Activated CD8-positive, alpha-beta T cell treated with anti-CD3 and anti-CD28 coated beads, Interleukin-2, amount 10 ng/mL, durations not matched to agents 7 days and 5 days (primary cell): ENCODE data around the gene LRBA. TPM values are rescaled to one million over a fixed set of nuclear protein-coding genes. Genes with fewer than 3 reads are reported as not detected.

ENCODE experiments used
- ATAC-seq: fragments of 150-1000 bp; cut with Tn5 transposase; one replicate; pipeline ENCODE4 v1.10.0; 2021; ENCODE audit warnings: moderate library complexity
- CTCF ChIA-PET: fragments of 350-600 bp; sonication (Branson Sonifier 250); formaldehyde crosslinking; loops from one replicate; lab custom pipeline; 2021; ENCODE audit warnings: antibody characterized with exemption; lab: Charles Lee
- POLR2A ChIA-PET: fragments of 350-600 bp; sonication (Branson Sonifier 250); formaldehyde crosslinking; loops from one replicate; lab custom pipeline; 2021; ENCODE audit warnings: antibody characterized with exemption; lab: Charles Lee
- DNase-seq: peaks from one replicate; pipeline ENCODE4 v3.0.0-alpha.2; 2020
- H3K27ac Mint-ChIP-seq: one replicate; pipeline ENCODE4 v1.8.0; 2021; ENCODE audit warnings: mild to moderate bottlenecking, mixed read lengths
- H3K27me3 Mint-ChIP-seq: one replicate; pipeline ENCODE4 v1.8.0; 2021; ENCODE audit warnings: low read depth, mixed read lengths
- H3K36me3 Mint-ChIP-seq: one replicate; pipeline ENCODE4 v1.8.0; 2021; ENCODE audit warnings: low read depth, mixed read lengths
- H3K4me1 Mint-ChIP-seq: one replicate; pipeline ENCODE4 v1.8.0; 2021; ENCODE audit warnings: low read depth, mixed read lengths
- H3K4me3 Mint-ChIP-seq: one replicate; pipeline ENCODE4 v1.8.0; 2021; ENCODE audit warnings: mild to moderate bottlenecking, mixed read lengths
- H3K9me3 Mint-ChIP-seq: one replicate; pipeline ENCODE4 v1.8.0; 2022; ENCODE audit warnings: mixed read lengths; ENCODE audit not compliant: insufficient read depth
- total RNA-seq, 2 experiments: library from RNA; stranded (reverse); gene quantifications; one replicate each; pipeline ENCODE4 v1.2.3, GENCODE V29; 2021

Gene LRBA
- total RNA-seq, 2 experiments from 2014 or later: 43.3 to 44.5 TPM

DNA sequence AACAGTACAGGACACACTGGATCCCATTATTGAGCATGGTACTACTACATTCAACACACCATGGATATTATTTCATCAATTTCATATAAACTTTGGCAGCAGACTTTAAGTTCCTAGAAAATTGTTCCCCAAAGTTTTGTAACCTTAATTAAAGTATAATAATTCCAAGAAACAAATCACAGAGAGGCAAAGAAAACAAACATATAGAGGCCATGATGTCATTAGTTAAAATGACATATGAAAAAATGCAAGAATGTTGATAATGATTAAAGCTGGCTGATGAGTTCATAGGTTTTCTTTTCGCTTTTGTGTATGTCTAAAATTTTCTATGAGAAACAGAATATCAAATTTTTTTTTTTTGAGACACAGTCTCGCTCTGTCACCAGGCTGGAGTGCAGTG is 26.8 kb downstream of the LRBA start:
- POLR2A ChIA-PET: no interaction called here
- Mint-ChIP-seq H3K27me3 (no peaks in the 10 kb centered on the region), H3K27ac (no peak overlapping the region), H3K36me3 (peaks cover 18% of the 10 kb centered on the region), H3K4me3 (no peak overlapping the region), H3K9me3 (no peaks in the 10 kb centered on the region), H3K4me1 (peaks cover 2% of the 10 kb centered on the region)
- CTCF ChIA-PET: no interaction called here
- ATAC-seq (no peak), DNase-seq (no peak)

- CTCF ChIA-PET: no interaction called here
- no peak for ATAC-seq
- POLR2A ChIA-PET: no interaction called here
These were observed 27.9 kb downstream of the LRBA start for GRCh38 chr4:150987204-150987603.

DNA sequence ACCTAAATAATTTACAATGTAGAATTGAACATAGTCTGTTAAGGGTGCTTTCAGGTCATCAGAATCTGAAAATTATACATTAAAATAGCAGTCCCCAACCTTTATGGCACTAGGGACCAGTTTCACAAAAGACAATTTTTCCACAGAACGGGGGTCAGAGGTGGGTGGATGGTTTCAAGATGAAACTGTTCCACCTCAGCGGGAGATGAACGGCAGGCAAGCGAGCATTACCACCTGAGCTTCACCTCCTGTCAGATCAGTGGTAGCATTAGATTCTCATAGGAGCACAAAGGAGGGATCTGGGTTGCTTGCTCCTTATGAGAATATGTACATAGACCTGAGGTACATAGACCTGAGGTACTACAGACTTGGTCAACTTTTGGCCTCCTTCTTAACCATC is 29.0 kb downstream of the LRBA start:
- no peaks in the 10 kb centered on the region for H3K9me3 Mint-ChIP-seq
- no peak overlapping the region for H3K4me3 Mint-ChIP-seq
- peaks cover 2% of the 10 kb centered on the region for H3K4me1 Mint-ChIP-seq
- no peak for DNase-seq
- H3K27me3 Mint-ChIP-seq: no peaks in the 10 kb centered on the region
- CTCF ChIA-PET: interaction anchor here (0.7 kb wide), 1 partner anchor 17 kb away, joined by 3 read pairs; no protein-coding TSS in a partner anchor
- no peak for ATAC-seq
- no peak overlapping the region for H3K27ac Mint-ChIP-seq
- peaks cover 11% of the 10 kb centered on the region for H3K36me3 Mint-ChIP-seq
- POLR2A ChIA-PET: no interaction called here

More at GRCh38 chr4:150987204-150987603, 27.9 kb downstream of the LRBA start:
- no peaks in the 10 kb centered on the region for H3K9me3 Mint-ChIP-seq
- H3K4me1 Mint-ChIP-seq: peaks cover 2% of the 10 kb centered on the region
- peaks cover 18% of the 10 kb centered on the region for H3K36me3 Mint-ChIP-seq
- no peak for DNase-seq
- no peak overlapping the region for H3K27ac Mint-ChIP-seq
- H3K27me3 Mint-ChIP-seq: no peaks in the 10 kb centered on the region
- H3K4me3 Mint-ChIP-seq: no peak overlapping the region

DNA sequence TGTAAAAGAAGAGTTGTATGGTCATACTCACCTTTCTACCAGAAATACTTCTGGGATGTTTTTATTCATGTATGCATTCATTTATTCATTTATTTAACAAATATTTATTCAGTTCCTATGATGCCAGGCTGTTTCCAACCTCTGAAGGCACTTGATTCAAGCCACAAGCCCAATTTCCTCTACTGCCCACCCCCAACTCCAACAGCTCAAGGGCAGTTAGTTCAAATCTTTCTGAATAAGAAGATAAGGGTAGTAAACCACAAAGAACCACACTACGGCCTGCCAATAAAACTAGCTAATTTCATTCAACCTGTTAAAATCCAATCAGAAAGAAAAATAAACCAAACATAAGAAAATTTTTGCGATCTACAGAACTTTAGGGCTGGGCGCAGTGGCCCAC is 31.2 kb downstream of the LRBA start:
- H3K4me3 Mint-ChIP-seq: no peak overlapping the region
- no peak overlapping the region for H3K27ac Mint-ChIP-seq
- peaks cover 13% of the 10 kb centered on the region for H3K4me1 Mint-ChIP-seq
- ChIA-PET CTCF (no interaction called here), POLR2A (no interaction called here)
- no peaks in the 10 kb centered on the region for H3K27me3 Mint-ChIP-seq
- DNase-seq: no peak
- ATAC-seq: no peak
- H3K36me3 Mint-ChIP-seq: peaks cover 16% of the 10 kb centered on the region
- no peaks in the 10 kb centered on the region for H3K9me3 Mint-ChIP-seq

GRCh38 chr4:150982557-150983233 is 32.4 kb downstream of the LRBA start:
- Mint-ChIP-seq H3K9me3 (no peaks in the 10 kb centered on the region), H3K4me3 (no peak overlapping the region), H3K27ac (no peak overlapping the region), H3K4me1 (peaks cover 13% of the 10 kb centered on the region), H3K27me3 (no peaks in the 10 kb centered on the region), H3K36me3 (peaks cover 17% of the 10 kb centered on the region)
- ChIA-PET POLR2A (no interaction called here), CTCF (interaction anchor here (0.5 kb wide), 1 partner anchor 26 kb away, joined by 3 read pairs; no protein-coding TSS in a partner anchor)
- DNase-seq: no peak
- no peak for ATAC-seq

DNA sequence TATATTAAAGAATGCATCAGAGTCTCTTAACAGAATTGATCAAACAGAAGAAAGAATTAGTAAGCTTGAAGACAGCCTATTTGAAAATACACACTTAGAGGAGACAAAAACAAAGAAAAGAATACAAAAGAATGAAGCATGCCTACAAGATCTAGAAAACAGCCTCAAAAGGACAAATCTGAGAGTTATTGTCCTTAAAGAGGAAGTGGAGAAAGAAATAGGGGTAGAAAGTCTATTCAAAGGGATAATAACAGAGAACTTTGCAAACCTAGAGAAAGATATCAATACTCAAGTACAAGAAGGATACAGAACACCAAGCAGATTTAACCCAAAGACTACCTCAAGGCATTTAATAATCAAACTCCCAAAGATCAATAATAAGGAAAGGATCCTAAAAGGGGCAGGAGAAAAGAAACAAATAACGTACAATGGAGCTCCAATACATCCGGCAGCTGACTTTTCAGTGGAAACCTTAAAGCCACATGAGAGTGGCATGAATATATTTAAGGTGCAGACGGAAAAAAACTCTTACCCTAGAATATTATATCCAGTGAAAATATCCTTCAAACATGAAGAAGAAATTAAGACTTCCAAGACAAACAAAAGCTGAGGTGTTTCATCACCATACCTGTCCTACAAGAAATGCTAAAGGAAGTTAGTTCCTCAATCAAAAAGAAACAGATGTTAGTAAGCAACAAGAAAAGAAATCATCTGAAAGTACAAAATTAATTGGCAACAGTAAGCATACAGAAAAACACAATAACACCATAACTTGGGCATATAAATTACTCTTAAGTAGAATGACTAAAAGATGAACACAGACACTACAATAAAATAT is 36.1 kb downstream of the LRBA start:
- ChIA-PET CTCF (no interaction called here), POLR2A (no interaction called here)
- ATAC-seq (no peak), DNase-seq (no peak)
- peaks cover 19% of the 10 kb centered on the region for H3K4me1 Mint-ChIP-seq
- H3K27ac Mint-ChIP-seq: no peak overlapping the region
- no peaks in the 10 kb centered on the region for H3K9me3 Mint-ChIP-seq
- no peak overlapping the region for H3K4me3 Mint-ChIP-seq
- no peaks in the 10 kb centered on the region for H3K27me3 Mint-ChIP-seq
- peaks cover 17% of the 10 kb centered on the region for H3K36me3 Mint-ChIP-seq

- ChIA-PET POLR2A (no interaction called here), CTCF (interaction anchor here (1.5 kb wide), 1 partner anchor 15 kb away, joined by 3 read pairs; no protein-coding TSS in a partner anchor)
- ATAC-seq (no peak), DNase-seq (no peak)
- Mint-ChIP-seq H3K9me3 (no peaks in the 10 kb centered on the region), H3K4me3 (no peak overlapping the region), H3K4me1 (peaks cover 28% of the 10 kb centered on the region), H3K27me3 (no peaks in the 10 kb centered on the region), H3K27ac (no peak overlapping the region), H3K36me3 (peaks cover 12% of the 10 kb centered on the region)
These were observed 38.5 kb downstream of the LRBA start for GRCh38 chr4:150976478-150977118.

- Mint-ChIP-seq H3K4me1 (peaks cover 29% of the 10 kb centered on the region), H3K36me3 (peaks cover 4% of the 10 kb centered on the region), H3K27ac (no peak overlapping the region), H3K27me3 (no peaks in the 10 kb centered on the region), H3K4me3 (no peak overlapping the region), H3K9me3 (no peaks in the 10 kb centered on the region)
- no peak for DNase-seq
- ATAC-seq: no peak
- ChIA-PET POLR2A (no interaction called here), CTCF (interaction anchor here (1.1 kb wide), 1 partner anchor 143 kb away, joined by 3 read pairs; no protein-coding TSS in a partner anchor)
These were observed 40.3 kb downstream of the LRBA start for GRCh38 chr4:150974750-150975149.

DNA sequence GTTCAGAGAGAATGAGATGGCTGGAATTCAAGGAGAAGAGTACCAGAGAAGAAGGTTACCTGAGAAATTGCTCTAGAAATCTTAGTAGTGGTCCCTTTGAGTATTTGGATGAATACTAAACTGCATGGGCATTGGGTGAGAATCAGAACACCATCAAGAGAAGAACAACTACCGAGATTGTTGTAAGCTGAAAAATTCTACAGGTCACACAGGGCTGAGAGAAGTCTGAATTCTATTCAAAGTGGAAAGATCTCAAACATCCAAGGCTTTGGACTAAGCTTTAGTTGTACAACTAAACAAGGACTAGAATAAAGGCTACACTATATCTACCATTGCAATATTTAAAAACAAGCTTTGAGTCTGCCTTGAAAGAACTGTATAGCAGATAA is 40.8 kb downstream of the LRBA start:
- Mint-ChIP-seq H3K9me3 (no peaks in the 10 kb centered on the region), H3K27me3 (no peaks in the 10 kb centered on the region), H3K4me3 (no peak overlapping the region), H3K36me3 (peaks cover 3% of the 10 kb centered on the region), H3K27ac (no peak overlapping the region), H3K4me1 (peaks cover 28% of the 10 kb centered on the region)
- ChIA-PET CTCF (interaction anchor here (1.1 kb wide), 1 partner anchor 143 kb away, joined by 3 read pairs; no protein-coding TSS in a partner anchor), POLR2A (no interaction called here)
- ATAC-seq (no peak), DNase-seq (no peak)

- no peak for DNase-seq
- peaks cover 26% of the 10 kb centered on the region for H3K4me1 Mint-ChIP-seq
- no peak overlapping the region for H3K4me3 Mint-ChIP-seq
- H3K9me3 Mint-ChIP-seq: no peaks in the 10 kb centered on the region
- ATAC-seq: no peak
- no peaks in the 10 kb centered on the region for H3K27me3 Mint-ChIP-seq
- no peaks in the 10 kb centered on the region for H3K36me3 Mint-ChIP-seq
- POLR2A ChIA-PET: no interaction called here
- CTCF ChIA-PET: interaction anchor here (3.3 kb wide), 1 partner anchor 12 kb away, joined by 15 read pairs; no protein-coding TSS in a partner anchor
- no peak overlapping the region for H3K27ac Mint-ChIP-seq
These were observed 41.3 kb downstream of the LRBA start for GRCh38 chr4:150973626-150974251.

DNA sequence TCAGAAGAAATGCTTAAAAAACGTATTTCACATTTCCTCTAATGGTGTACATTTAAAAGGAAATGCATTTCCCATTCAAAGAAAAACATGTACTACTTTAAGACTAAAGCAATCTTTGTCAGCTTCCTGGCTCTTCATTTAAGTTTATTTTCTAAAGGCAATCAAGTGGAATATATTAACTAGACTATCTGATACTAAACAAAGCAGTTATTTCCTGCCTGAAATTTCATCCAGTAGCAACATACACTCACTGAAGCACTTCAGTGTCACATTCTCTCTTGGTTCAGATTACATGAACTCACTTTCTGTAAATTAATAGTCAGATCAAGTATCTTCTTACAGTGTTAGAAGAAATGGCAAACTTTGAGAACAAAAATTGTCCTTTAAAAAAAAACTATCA is 42.5 kb downstream of the LRBA start:
- ChIA-PET POLR2A (no interaction called here), CTCF (interaction anchor here (1.4 to 3.3 kb wide), 2 partner anchors 11 to 29 kb away, joined by 5 to 15 read pairs; no protein-coding TSS in a partner anchor)
- DNase-seq (no peak), ATAC-seq (no peak)
- peaks cover 2% of the 10 kb centered on the region for H3K36me3 Mint-ChIP-seq
- H3K27me3 Mint-ChIP-seq: no peaks in the 10 kb centered on the region
- H3K4me1 Mint-ChIP-seq: peaks cover 26% of the 10 kb centered on the region
- H3K4me3 Mint-ChIP-seq: no peak overlapping the region
- H3K9me3 Mint-ChIP-seq: no peaks in the 10 kb centered on the region
- no peak overlapping the region for H3K27ac Mint-ChIP-seq
